ENCODE results near the gene PTPN23.

PTPN23 gene

GRCh38 chr3:47362701-47363100 lies 18.1 kb upstream of the PTPN23 start:
- Histone ChIP-seq H3K4me2 (ENCODE audit: low read length, poor library complexity, severe bottlenecking) (no peak overlapping the region), H2BK5ac (ENCODE audit: low read depth, low read length, poor library complexity, severe bottlenecking) (no peak overlapping the region), H2AK5ac (ENCODE audit: low read length, severe bottlenecking) (no peak overlapping the region), H4K8ac (ENCODE audit: low read length) (no peak overlapping the region), H3K23ac (ENCODE audit: low read length in 2 of 2) (no peak overlapping the region), H3K18ac (ENCODE audit: low read depth in 1 of 2, low read length in 2 of 2) (no peak overlapping the region), H3K27ac (ENCODE audit: low read length, poor library complexity, severe bottlenecking) (no peak overlapping the region), H2BK12ac (ENCODE audit: low read length in 2 of 2) (no peak overlapping the region), H4K91ac (ENCODE audit: low read length) (no peak overlapping the region), H3K27me3 (ENCODE audit: control insufficient read depth in 1 of 2, insufficient read depth in 1 of 2, low read length in 2 of 2) (no peaks in the 10 kb centered on the region), H2BK15ac (ENCODE audit: low read depth, poor library complexity, severe bottlenecking) (no peak overlapping the region), H3K36me3 (ENCODE audit: control insufficient read depth in 1 of 2, insufficient read depth in 2 of 2, low read depth in 1 of 2, low read length in 2 of 2) (peaks cover 0 to 3% of the 10 kb centered on the region in 2 experiments), H3K79me1 (replicated peaks; ENCODE audit: low read length, poor library complexity, severe bottlenecking) (no peaks in the 10 kb centered on the region), H3K4me1 (ENCODE audit: control insufficient read depth, insufficient read depth, low read depth, low read length) (no peaks in the 10 kb centered on the region), H3K9me3 (ENCODE audit: control insufficient read depth, low read length) (peaks cover 25% of the 10 kb centered on the region), H3K4ac (ENCODE audit: low read depth in 1 of 2, low read length in 2 of 2) (no peak overlapping the region), H3K9ac (ENCODE audit: low read length) (no peak overlapping the region), H2BK120ac (ENCODE audit: low read depth, low read length) (no peak overlapping the region), H3K14ac (ENCODE audit: low read length in 2 of 2) (no peak overlapping the region), H2AFZ (ENCODE audit: low read depth, low read length) (no peak overlapping the region), H3K4me3 (ENCODE audit: insufficient read depth in 1 of 2, low read depth in 1 of 2, low read length in 2 of 2) (no peak overlapping the region)
- 86% methylated on average over 5 of the region's 5 CpGs for WGBS
- DNase-seq, result no peak

- Histone ChIP-seq H3K4me3 (ENCODE audit: insufficient read depth in 1 of 2, low read depth in 1 of 2, low read length in 2 of 2) (no peak overlapping the region), H3K18ac (ENCODE audit: low read depth in 1 of 2, low read length in 2 of 2) (no peak overlapping the region)
- 88% methylated on average over 7 of the region's 11 CpGs for WGBS
Measured at GRCh38 chr3:47365213-47366153, 15.3 kb upstream of the PTPN23 start.

GRCh38 chr3:47366833-47367232 lies 14.0 kb upstream of the PTPN23 start:
- no peaks in the 10 kb centered on the region for H3K79me1 ChIP-seq (replicated peaks; ENCODE audit: low read length, poor library complexity, severe bottlenecking)
- no peak overlapping the region for H4K8ac ChIP-seq (ENCODE audit: low read length)
- H3K4ac ChIP-seq (ENCODE audit: low read depth in 1 of 2, low read length in 2 of 2), result no peak overlapping the region
- peaks cover 2% of the 10 kb centered on the region for H3K4me1 ChIP-seq (ENCODE audit: control insufficient read depth, insufficient read depth, low read depth, low read length)
- no peak overlapping the region for H2AK5ac ChIP-seq (ENCODE audit: low read length, severe bottlenecking)
- H3K27ac ChIP-seq (ENCODE audit: low read length, poor library complexity, severe bottlenecking), result no peak overlapping the region
- no peak overlapping the region for H4K91ac ChIP-seq (ENCODE audit: low read length)
- no peak overlapping the region for H3K4me3 ChIP-seq (ENCODE audit: insufficient read depth in 1 of 2, low read depth in 1 of 2, low read length in 2 of 2)
- H3K14ac ChIP-seq (ENCODE audit: low read length in 2 of 2), result no peak overlapping the region
- H2BK12ac ChIP-seq (ENCODE audit: low read length in 2 of 2), result no peak overlapping the region
- no peak overlapping the region for H2BK15ac ChIP-seq (ENCODE audit: low read depth, poor library complexity, severe bottlenecking)
- H2BK5ac ChIP-seq (ENCODE audit: low read depth, low read length, poor library complexity, severe bottlenecking), result no peak overlapping the region
- no peak for DNase-seq
- no peaks in the 10 kb centered on the region for H3K9me3 ChIP-seq (ENCODE audit: control insufficient read depth, low read length)
- 100% methylated on average over 1 of the region's 2 CpGs for WGBS
- peaks cover 12 to 23% of the 10 kb centered on the region in 2 experiments for H3K27me3 ChIP-seq (ENCODE audit: control insufficient read depth in 1 of 2, insufficient read depth in 1 of 2, low read length in 2 of 2)
- H3K9ac ChIP-seq (ENCODE audit: low read length), result no peak overlapping the region
- no peak overlapping the region for H2AFZ ChIP-seq (ENCODE audit: low read depth, low read length)
- H3K4me2 ChIP-seq (ENCODE audit: low read length, poor library complexity, severe bottlenecking), result no peak overlapping the region
- no peak overlapping the region for H2BK120ac ChIP-seq (ENCODE audit: low read depth, low read length)
- H3K36me3 ChIP-seq (ENCODE audit: control insufficient read depth in 1 of 2, insufficient read depth in 2 of 2, low read depth in 1 of 2, low read length in 2 of 2), result no peaks in the 10 kb centered on the region
- H3K23ac ChIP-seq (ENCODE audit: low read length in 2 of 2), result no peak overlapping the region
- H3K18ac ChIP-seq (ENCODE audit: low read depth in 1 of 2, low read length in 2 of 2), result no peak overlapping the region

More at GRCh38 chr3:47365213-47366153, 15.3 kb upstream of the PTPN23 start:
- Histone ChIP-seq H4K91ac (ENCODE audit: low read length) (no peak overlapping the region), H2BK12ac (ENCODE audit: low read length in 2 of 2) (no peak overlapping the region), H3K23ac (ENCODE audit: low read length in 2 of 2) (no peak overlapping the region), H3K4ac (ENCODE audit: low read depth in 1 of 2, low read length in 2 of 2) (no peak overlapping the region), H2BK5ac (ENCODE audit: low read depth, low read length, poor library complexity, severe bottlenecking) (no peak overlapping the region), H2BK15ac (ENCODE audit: low read depth, poor library complexity, severe bottlenecking) (no peak overlapping the region), H3K27ac (ENCODE audit: low read length, poor library complexity, severe bottlenecking) (no peak overlapping the region), H3K4me2 (ENCODE audit: low read length, poor library complexity, severe bottlenecking) (no peak overlapping the region), H3K27me3 (ENCODE audit: control insufficient read depth in 1 of 2, insufficient read depth in 1 of 2, low read length in 2 of 2) (peaks cover 7 to 13% of the 10 kb centered on the region in 2 experiments), H2BK120ac (ENCODE audit: low read depth, low read length) (no peak overlapping the region), H2AFZ (ENCODE audit: low read depth, low read length) (no peak overlapping the region), H3K4me1 (ENCODE audit: control insufficient read depth, insufficient read depth, low read depth, low read length) (no peaks in the 10 kb centered on the region), H2AK5ac (ENCODE audit: low read length, severe bottlenecking) (no peak overlapping the region), H3K79me1 (replicated peaks; ENCODE audit: low read length, poor library complexity, severe bottlenecking) (no peaks in the 10 kb centered on the region), H3K9me3 (ENCODE audit: control insufficient read depth, low read length) (no peaks in the 10 kb centered on the region), H3K9ac (ENCODE audit: low read length) (peak overlapping the region; percentile 16), H3K36me3 (ENCODE audit: control insufficient read depth in 1 of 2, insufficient read depth in 2 of 2, low read depth in 1 of 2, low read length in 2 of 2) (no peaks in the 10 kb centered on the region), H4K8ac (ENCODE audit: low read length) (no peak overlapping the region), H3K14ac (ENCODE audit: low read length in 2 of 2) (no peak overlapping the region)
- no peak for DNase-seq

- Histone ChIP-seq H4K91ac (ENCODE audit: low read length) (no peak overlapping the region), H2BK12ac (ENCODE audit: low read length in 2 of 2) (no peak overlapping the region), H2BK5ac (ENCODE audit: low read depth, low read length, poor library complexity, severe bottlenecking) (no peak overlapping the region), H2AK5ac (ENCODE audit: low read length, severe bottlenecking) (no peak overlapping the region), H3K4me1 (ENCODE audit: control insufficient read depth, insufficient read depth, low read depth, low read length) (peaks cover 2% of the 10 kb centered on the region), H4K8ac (ENCODE audit: low read length) (no peak overlapping the region), H3K9ac (ENCODE audit: low read length) (no peak overlapping the region), H2BK120ac (ENCODE audit: low read depth, low read length) (no peak overlapping the region), H3K4me2 (ENCODE audit: low read length, poor library complexity, severe bottlenecking) (no peak overlapping the region), H3K14ac (ENCODE audit: low read length in 2 of 2) (no peak overlapping the region), H3K79me1 (replicated peaks; ENCODE audit: low read length, poor library complexity, severe bottlenecking) (no peaks in the 10 kb centered on the region), H2AFZ (ENCODE audit: low read depth, low read length) (no peak overlapping the region), H3K23ac (ENCODE audit: low read length in 2 of 2) (no peak overlapping the region), H3K27ac (ENCODE audit: low read length, poor library complexity, severe bottlenecking) (no peak overlapping the region), H3K4me3 (ENCODE audit: insufficient read depth in 1 of 2, low read depth in 1 of 2, low read length in 2 of 2) (no peak overlapping the region), H2BK15ac (ENCODE audit: low read depth, poor library complexity, severe bottlenecking) (no peak overlapping the region), H3K9me3 (ENCODE audit: control insufficient read depth, low read length) (no peaks in the 10 kb centered on the region), H3K36me3 (ENCODE audit: control insufficient read depth in 1 of 2, insufficient read depth in 2 of 2, low read depth in 1 of 2, low read length in 2 of 2) (no peaks in the 10 kb centered on the region), H3K18ac (ENCODE audit: low read depth in 1 of 2, low read length in 2 of 2) (no peak overlapping the region), H3K4ac (ENCODE audit: low read depth in 1 of 2, low read length in 2 of 2) (no peak overlapping the region), H3K27me3 (ENCODE audit: control insufficient read depth in 1 of 2, insufficient read depth in 1 of 2, low read length in 2 of 2) (peaks cover 15 to 23% of the 10 kb centered on the region in 2 experiments)
- DNase-seq, result no peak
- WGBS, result 98% methylated on average over 6 of the region's 7 CpGs
Measured at GRCh38 chr3:47367631-47368030, 13.2 kb upstream of the PTPN23 start.

Measured in mesenchymal stem cell (in vitro differentiated cells and primary cell).